Mesothelial cell of epicardium (in vitro differentiated cells): ENCODE measurements around the gene GRIA3. TPM values are rescaled to one million over a fixed set of nuclear protein-coding genes. Genes with fewer than 3 reads are reported as not detected.

Experiments
- DNase-seq, 2 experiments: peaks; one replicate each; pipeline ENCODE4 v3.0.0; 2021; ENCODE audit warnings: low spot score in 2 of 2; ENCODE audit not compliant: unreplicated experiment in 2 of 2
- H3K27ac Mint-ChIP-seq: 2 replicates; pipeline ENCODE4 v1.8.0; 2021; ENCODE audit warnings: mixed read lengths
- H3K27me3 Mint-ChIP-seq: 2 replicates; pipeline ENCODE4 v1.8.0; 2021; ENCODE audit warnings: low read depth, mixed read lengths
- H3K36me3 Mint-ChIP-seq: 2 replicates; pipeline ENCODE4 v1.8.0; 2021; ENCODE audit warnings: mixed read lengths
- H3K4me1 Mint-ChIP-seq: 2 replicates; pipeline ENCODE4 v1.8.0; 2021; ENCODE audit warnings: mixed read lengths
- H3K4me3 Mint-ChIP-seq: 2 replicates; pipeline ENCODE4 v1.8.0; 2021; ENCODE audit warnings: mild to moderate bottlenecking, moderate library complexity, mixed read lengths
- H3K9me3 Mint-ChIP-seq: 2 replicates; pipeline ENCODE4 v1.8.0; 2021; ENCODE audit warnings: mixed read lengths
- total RNA-seq: library from RNA; stranded (reverse); gene quantifications from 3 replicates; pipeline ENCODE4 v1.2.1, GENCODE V29; 2021
- TF ChIP-seq, protein P1 (sequence below): fragments of 200-600 bp; sonication (generic); IDR thresholded peaks from one replicate; pipeline ENCODE4 v1.5.0; 2021; ENCODE audit warnings: antibody characterized with exemption; ENCODE audit not compliant: unreplicated experiment

Gene GRIA3
- total RNA-seq, 1 donor from 2014 or later = 1.9 TPM

DNA sequence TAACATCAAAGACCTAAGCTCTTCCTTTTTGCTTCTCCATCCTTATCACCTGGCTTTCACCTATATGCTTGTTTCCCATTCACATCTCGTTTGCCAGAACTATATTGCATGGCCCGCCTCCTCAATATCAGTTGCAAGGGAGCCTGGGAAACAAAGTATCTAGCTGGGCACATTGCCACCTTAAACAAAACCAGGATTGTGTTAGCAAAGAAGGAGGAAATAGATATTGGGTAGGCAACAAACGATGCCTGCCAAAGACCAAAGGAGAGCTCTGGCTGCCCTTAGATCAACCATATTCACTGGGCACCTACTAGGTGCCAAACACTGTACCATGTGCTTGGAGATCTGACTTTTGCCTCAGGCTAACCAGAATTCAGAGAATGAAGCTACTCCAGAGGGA lies 107.5 kb downstream of the GRIA3 start:
- TF ChIP-seq, protein P1, sequence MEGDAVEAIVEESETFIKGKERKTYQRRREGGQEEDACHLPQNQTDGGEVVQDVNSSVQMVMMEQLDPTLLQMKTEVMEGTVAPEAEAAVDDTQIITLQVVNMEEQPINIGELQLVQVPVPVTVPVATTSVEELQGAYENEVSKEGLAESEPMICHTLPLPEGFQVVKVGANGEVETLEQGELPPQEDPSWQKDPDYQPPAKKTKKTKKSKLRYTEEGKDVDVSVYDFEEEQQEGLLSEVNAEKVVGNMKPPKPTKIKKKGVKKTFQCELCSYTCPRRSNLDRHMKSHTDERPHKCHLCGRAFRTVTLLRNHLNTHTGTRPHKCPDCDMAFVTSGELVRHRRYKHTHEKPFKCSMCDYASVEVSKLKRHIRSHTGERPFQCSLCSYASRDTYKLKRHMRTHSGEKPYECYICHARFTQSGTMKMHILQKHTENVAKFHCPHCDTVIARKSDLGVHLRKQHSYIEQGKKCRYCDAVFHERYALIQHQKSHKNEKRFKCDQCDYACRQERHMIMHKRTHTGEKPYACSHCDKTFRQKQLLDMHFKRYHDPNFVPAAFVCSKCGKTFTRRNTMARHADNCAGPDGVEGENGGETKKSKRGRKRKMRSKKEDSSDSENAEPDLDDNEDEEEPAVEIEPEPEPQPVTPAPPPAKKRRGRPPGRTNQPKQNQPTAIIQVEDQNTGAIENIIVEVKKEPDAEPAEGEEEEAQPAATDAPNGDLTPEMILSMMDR = no peak
- Mint-ChIP-seq H3K4me1 (no peaks in the 10 kb centered on the region), H3K9me3 (peaks cover 33% of the 10 kb centered on the region), H3K4me3 (no peak overlapping the region), H3K27me3 (peaks cover 3% of the 10 kb centered on the region), H3K36me3 (no peaks in the 10 kb centered on the region), H3K27ac (no peak overlapping the region)
- no peak for DNase-seq

DNA sequence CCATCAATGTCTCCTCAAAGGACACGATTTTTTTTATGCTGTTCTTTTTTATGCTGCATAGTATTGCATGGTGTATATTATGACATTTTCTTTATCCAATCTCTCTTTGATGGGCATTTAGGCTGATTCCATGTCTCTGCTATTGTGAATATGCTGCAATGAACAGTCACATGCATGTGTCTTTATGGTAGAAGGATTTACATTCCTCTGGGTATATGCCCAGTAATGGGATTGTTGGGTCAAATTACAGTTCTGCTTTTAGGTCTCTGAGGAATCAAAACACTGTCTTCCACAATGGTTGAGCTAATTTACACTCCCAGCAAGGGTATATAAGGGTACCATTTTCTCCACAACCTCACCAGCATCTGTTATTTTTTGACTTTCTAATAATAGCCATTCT lies 113.9 kb downstream of the GRIA3 start:
- peaks cover 35% of the 10 kb centered on the region for H3K9me3 Mint-ChIP-seq
- H3K4me1 Mint-ChIP-seq = no peaks in the 10 kb centered on the region
- TF ChIP-seq, protein P1 = no peak
- no peaks in the 10 kb centered on the region for H3K27me3 Mint-ChIP-seq
- no peaks in the 10 kb centered on the region for H3K36me3 Mint-ChIP-seq
- no peak overlapping the region for H3K4me3 Mint-ChIP-seq
- DNase-seq = no peak
- H3K27ac Mint-ChIP-seq = no peak overlapping the region

DNA sequence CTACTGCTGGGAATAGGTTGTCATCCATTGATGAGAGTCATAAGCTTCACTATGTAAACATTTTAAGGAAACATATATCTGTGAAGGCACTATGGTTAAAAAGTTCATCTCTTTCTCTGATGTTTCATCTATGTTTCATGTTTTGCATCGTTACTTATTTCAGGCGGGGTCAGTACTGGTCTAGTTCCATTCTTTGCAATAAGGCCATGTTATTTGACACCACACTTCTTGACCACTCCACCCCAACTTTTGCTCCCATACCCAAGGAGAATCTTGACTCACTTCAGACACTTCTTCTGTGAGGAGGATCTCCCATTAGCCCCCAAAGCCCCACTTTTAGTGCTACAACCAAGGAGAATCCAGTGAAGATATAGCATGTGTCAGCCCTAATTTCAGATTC lies 119.4 kb downstream of the GRIA3 start:
- H3K27me3 Mint-ChIP-seq = no peaks in the 10 kb centered on the region
- H3K36me3 Mint-ChIP-seq = no peaks in the 10 kb centered on the region
- H3K4me3 Mint-ChIP-seq = no peak overlapping the region
- no peaks in the 10 kb centered on the region for H3K4me1 Mint-ChIP-seq
- TF ChIP-seq, protein P1 = no peak
- peaks cover 40% of the 10 kb centered on the region for H3K9me3 Mint-ChIP-seq
- H3K27ac Mint-ChIP-seq = no peak overlapping the region
- no peak for DNase-seq

DNA sequence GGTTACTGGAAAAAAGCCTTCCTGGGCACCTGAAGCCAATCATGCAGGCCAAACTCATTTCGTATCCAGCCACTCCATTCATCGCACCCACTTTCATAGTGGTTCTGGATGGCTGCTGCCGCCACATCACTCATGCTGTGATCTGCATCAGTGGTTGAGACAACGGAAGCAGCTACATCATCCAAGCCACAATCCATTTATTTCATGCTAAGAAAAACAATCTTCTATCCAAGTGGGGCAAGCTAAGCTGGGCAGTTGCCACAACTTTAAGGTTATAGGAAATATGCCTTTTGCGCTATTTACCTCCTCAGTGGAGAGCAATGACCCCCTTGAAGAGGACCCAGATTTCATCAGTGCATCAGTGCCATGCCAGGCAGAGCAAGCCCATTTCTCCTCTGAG lies 124.6 kb downstream of the GRIA3 start:
- no peaks in the 10 kb centered on the region for H3K4me1 Mint-ChIP-seq
- no peak overlapping the region for H3K27ac Mint-ChIP-seq
- H3K4me3 Mint-ChIP-seq = no peak overlapping the region
- no peaks in the 10 kb centered on the region for H3K27me3 Mint-ChIP-seq
- peaks cover 15% of the 10 kb centered on the region for H3K9me3 Mint-ChIP-seq
- TF ChIP-seq, protein P1 = no peak
- H3K36me3 Mint-ChIP-seq = no peaks in the 10 kb centered on the region
- DNase-seq = no peak

DNA sequence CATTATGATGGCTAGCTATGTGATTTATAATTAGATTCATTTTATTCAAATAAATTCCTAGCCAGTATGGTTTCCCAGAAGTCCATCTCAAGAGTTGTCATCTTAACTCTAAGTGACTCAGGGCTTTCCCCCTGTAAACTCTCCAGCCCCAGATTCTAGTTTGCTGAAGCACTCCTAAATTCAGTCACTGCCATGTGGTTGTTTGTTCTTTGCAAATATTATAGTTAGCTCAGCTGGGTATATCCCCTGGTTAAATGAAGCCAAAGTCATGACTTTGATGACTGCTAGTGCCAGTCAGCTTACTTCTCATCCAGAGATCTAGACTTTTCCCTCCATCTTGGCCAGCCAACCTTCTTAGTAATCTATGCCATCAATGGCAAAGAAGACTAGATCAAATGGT lies 126.0 kb downstream of the GRIA3 start:
- TF ChIP-seq, protein P1 = no peak
- no peaks in the 10 kb centered on the region for H3K27me3 Mint-ChIP-seq
- no peak overlapping the region for H3K4me3 Mint-ChIP-seq
- H3K9me3 Mint-ChIP-seq = peaks cover 23% of the 10 kb centered on the region
- DNase-seq = no peak
- no peaks in the 10 kb centered on the region for H3K4me1 Mint-ChIP-seq
- no peaks in the 10 kb centered on the region for H3K36me3 Mint-ChIP-seq
- no peak overlapping the region for H3K27ac Mint-ChIP-seq

DNA sequence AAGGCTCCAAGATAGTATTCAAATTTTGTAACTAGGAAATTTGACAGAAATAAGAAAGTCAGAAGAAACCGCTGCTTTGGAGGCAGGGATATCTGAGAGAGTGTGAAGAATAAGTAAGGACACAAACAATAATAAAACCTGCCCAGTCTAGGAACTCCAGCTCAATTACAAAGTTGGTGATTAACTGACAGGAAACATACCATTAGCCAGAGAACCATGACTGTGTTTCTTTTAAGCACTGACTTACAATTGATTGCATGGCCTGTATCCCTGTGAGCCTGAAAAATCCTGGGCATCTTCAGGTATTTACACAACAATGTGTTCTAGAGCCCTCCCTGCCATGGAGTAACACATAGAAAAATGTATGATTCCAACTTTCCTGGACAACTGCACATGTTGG lies 127.4 kb downstream of the GRIA3 start:
- H3K4me3 Mint-ChIP-seq = no peak overlapping the region
- no peak for DNase-seq
- TF ChIP-seq, protein P1 = no peak
- H3K9me3 Mint-ChIP-seq = peaks cover 23% of the 10 kb centered on the region
- no peak overlapping the region for H3K27ac Mint-ChIP-seq
- no peaks in the 10 kb centered on the region for H3K4me1 Mint-ChIP-seq
- no peaks in the 10 kb centered on the region for H3K27me3 Mint-ChIP-seq
- H3K36me3 Mint-ChIP-seq = no peaks in the 10 kb centered on the region
